Measurements from ENCODE around the gene ATP6V1B1. TPM values are rescaled to one million over a fixed set of nuclear protein-coding genes. Genes with fewer than 3 reads are reported as not detected.

ATP6V1B1 gene
- total and polyA plus RNA-seq, 2 of the 13 experiments (the other 11 are each of a cell fraction or from before 2014, with no cell fraction given) = 0.58 to 1.6 TPM

DNA sequence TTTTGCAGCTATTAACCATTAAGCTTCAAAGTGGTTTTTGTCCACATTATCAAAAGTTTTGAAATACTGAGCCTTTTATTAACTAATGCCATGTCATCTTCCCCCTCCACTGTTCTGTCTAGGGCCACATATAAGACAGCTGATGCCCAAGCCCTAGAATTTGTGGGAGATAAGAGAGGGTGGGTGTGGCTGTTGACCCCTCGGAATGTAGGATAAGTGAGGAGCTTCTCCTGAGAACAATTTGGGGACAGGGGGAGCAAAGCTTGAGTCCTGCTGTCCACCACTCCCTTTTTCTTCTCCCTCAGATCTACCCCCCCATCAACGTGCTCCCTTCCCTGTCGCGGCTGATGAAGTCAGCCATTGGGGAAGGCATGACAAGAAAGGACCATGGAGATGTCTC lies 28.4 kb downstream of the ATP6V1B1 start (continued):
- TF ChIP-seq AFF4 (CRISPR knock-in tag; IDR thresholded peaks at IDR 0.05) (no peak), PBX3 (CRISPR knock-in tag; IDR thresholded peaks at IDR 0.05; ENCODE audit: borderline replicate concordance) (no peak), NFE2L2 (IDR thresholded peaks at IDR 0.05; ENCODE audit: low read length) (no peak), TEAD3 (CRISPR knock-in tag; optimal IDR thresholded peaks at IDR 0.05; ENCODE audit: borderline replicate concordance) (no peak), MTERF4 (CRISPR knock-in tag; IDR thresholded peaks at IDR 0.05) (no peak), HNRNPK (IDR thresholded peaks at IDR 0.05; ENCODE audit: low read depth, low read length, poor library complexity, severe bottlenecking) (no peak), ARID2 (CRISPR knock-in tag; IDR thresholded peaks at IDR 0.05; ENCODE audit: borderline replicate concordance) (no peak), ZBTB44 (CRISPR knock-in tag; IDR thresholded peaks at IDR 0.05) (no peak)

Measured in HepG2 (cell line).